Endothelial cell of umbilical vein (primary cell): ENCODE data around the gene GPR89A. TPM values are rescaled to one million over a fixed set of nuclear protein-coding genes. Genes with fewer than 3 reads are reported as not detected.
"Not testable (repeated sequence)": the region's sequence is repeated elsewhere in the genome, so short reads cannot be mapped to it uniquely, and the experiment has no call there.

Experiments
- BruUV-seq: library from RNA; stranded (reverse); fragments of 400-500 nt; replicated peaks from 2 replicates; lab custom pipeline; 2021; lab: Mats Ljungman, UMichigan
- CTCF ChIA-PET: fragments of 300-600, 350-600 bp; sonication (Branson Sonifier 250); formaldehyde crosslinking; loops from one replicate; lab custom pipeline; 2021; ENCODE audit warnings: antibody characterized with exemption, inconsistent platforms; lab: Charles Lee
- POLR2A ChIA-PET: fragments of 300-600, 350-600 bp; sonication (Branson Sonifier 250); formaldehyde crosslinking; loops from one replicate; lab custom pipeline; 2021; ENCODE audit warnings: antibody characterized with exemption, inconsistent platforms; lab: Charles Lee
- DNase-seq: peaks from one replicate; pipeline ENCODE4 v3.0.0-alpha.2; 2011; ENCODE audit warnings: low read depth, low spot score
- FAIRE-seq: peaks from 2 replicates; lab custom pipeline; 2011; peaks lifted over from hg19 to GRCh38; lab: Jason Lieb, UNC
- H2AFZ ChIP-seq: 2 replicates; pipeline ENCODE4 v1.6.0; 2012; ENCODE audit warnings: low read depth, low read length, control low read depth, inconsistent platforms
- H3K27ac ChIP-seq: 2 replicates; pipeline ENCODE4 v1.5.1; 2011; ENCODE audit warnings: low read depth, mild to moderate bottlenecking, control low read depth, low read length, moderate library complexity; ENCODE audit not compliant: insufficient read depth
- H3K27me3 ChIP-seq, 2 experiments: 2 replicates each; pipeline versions ENCODE4 v1.6.0 to v1.6.1; 2011; ENCODE audit warnings: low read length in 2 of 2, mixed read lengths in 1 of 2; ENCODE audit not compliant: control insufficient read depth in 2 of 2, insufficient read depth in 2 of 2
- H3K36me3 ChIP-seq, 2 experiments: 2 replicates in 1 of 2; 3 replicates in 1 of 2; pipeline ENCODE4 v1.5.1; 2011; ENCODE audit warnings: low read length in 2 of 2, mild to moderate bottlenecking in 1 of 2, moderate library complexity in 1 of 2; ENCODE audit not compliant: control insufficient read depth in 2 of 2, insufficient read depth in 2 of 2; ENCODE audit errors: extremely low read depth in 1 of 2
- H3K4me1 ChIP-seq: 3 replicates; pipeline ENCODE4 v1.5.1; 2011; ENCODE audit warnings: mild to moderate bottlenecking, low read length; ENCODE audit not compliant: control insufficient read depth, insufficient read depth; ENCODE audit errors: extremely low read depth
- H3K4me2 ChIP-seq: 2 replicates; pipeline ENCODE4 v1.6.1; 2011; ENCODE audit warnings: low read length, control low read depth, mixed read lengths; ENCODE audit not compliant: insufficient read depth
- H3K4me3 ChIP-seq, 3 experiments: fragments of 200-600 bp in 1 of 3; sonication (generic), shearing (Covaris generic) in 1 of 3; replicated peaks in 1 of 3; 2 replicates each; pipeline ENCODE4 v1.5.1; 2011 to 2016; ENCODE audit warnings: control low read depth in 3 of 3, low read length in 3 of 3, mild to moderate bottlenecking in 2 of 3, inconsistent platforms in 1 of 3, low read depth in 1 of 3, moderate library complexity in 1 of 3; ENCODE audit not compliant: insufficient read depth in 1 of 3
- H3K79me2 ChIP-seq: 2 replicates; pipeline ENCODE4 v1.6.0; 2012; ENCODE audit warnings: low read length, inconsistent platforms; ENCODE audit not compliant: control insufficient read depth, insufficient read depth
- H3K9ac ChIP-seq: replicated peaks from 2 replicates; pipeline ENCODE3; 2011; ENCODE audit warnings: low read length, control low read depth; ENCODE audit not compliant: insufficient read depth; ENCODE audit errors: extremely low read depth
- H3K9me1 ChIP-seq: replicated peaks from 3 replicates; pipeline ENCODE4 v1.6.0; 2011; ENCODE audit warnings: mild to moderate bottlenecking, low read length; ENCODE audit not compliant: control insufficient read depth, insufficient read depth; ENCODE audit errors: extremely low read depth
- H3K9me3 ChIP-seq: replicated peaks from 2 replicates; pipeline ENCODE4 v1.5.1; 2012; ENCODE audit warnings: low read length, inconsistent platforms; ENCODE audit not compliant: control insufficient read depth, insufficient read depth
- H4K20me1 ChIP-seq: replicated peaks from 2 replicates; pipeline ENCODE3; 2011; ENCODE audit warnings: mild to moderate bottlenecking, low read length; ENCODE audit not compliant: control insufficient read depth, insufficient read depth; ENCODE audit errors: extremely low read depth
- dilution Hi-C: fragments of 300-500 bp; cut with MboI; formaldehyde crosslinking; loops from one replicate; pipeline ENCODE4 v1.15.0; 2019; ENCODE audit warnings: low sequenced_read_pairs; ENCODE audit not compliant: extremely low pct_ligation_motif_present
- intact Hi-C: fragments of 100-400 bp; cut with micrococcal nuclease; formaldehyde crosslinking; loops from one replicate; pipeline ENCODE4 v1.10.0; 2022
- polyA plus RNA-seq, 4 experiments: library from polyadenylated mRNA; depleted of rRNA in 3 of 4; stranded (reverse) in 3 of 4; unstranded in 1 of 4; fragments of >200 nt; gene quantifications; 2 replicates each; pipeline versions ENCODE4 v1.2.1 to v1.2.3, GENCODE V29; 2011 to 2012; ENCODE audit warnings: missing spikeins in 1 of 4
- total RNA-seq: library from RNA; stranded (reverse); gene quantifications from 2 replicates; pipeline ENCODE4 v1.2.3, GENCODE V29; 2021

The GPR89A gene
- total and polyA plus RNA-seq, 2 donors (not counting 3 experiments of a cell fraction or from before 2014, with no cell fraction given), result 13.8 to 35.7 TPM

DNA sequence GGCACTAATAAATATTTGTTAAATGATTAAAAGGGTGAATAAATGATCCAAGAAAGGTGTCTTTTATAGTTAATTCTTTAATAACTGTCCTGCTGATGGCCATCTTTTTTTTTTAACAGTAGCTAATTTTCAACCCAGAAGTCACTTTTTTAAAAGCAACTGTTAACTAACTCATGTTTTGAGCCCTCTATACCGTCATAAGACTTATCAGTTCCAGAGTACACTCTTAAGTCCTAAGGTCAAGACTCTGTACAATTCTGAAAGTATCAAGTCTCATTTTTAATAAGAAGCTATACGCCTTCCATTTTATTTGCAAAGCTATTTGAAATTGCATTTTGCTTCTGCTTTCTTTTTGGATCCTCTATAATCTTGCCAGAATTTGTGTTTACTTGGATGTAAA lies 3.0 kb downstream of the GPR89A start:
- H3K9me1 ChIP-seq, H4K20me1 ChIP-seq, H3K4me2 ChIP-seq, CTCF ChIA-PET, H3K4me3 ChIP-seq, H3K9me3 ChIP-seq, H3K79me2 ChIP-seq, H3K27me3 ChIP-seq, dilution Hi-C loops, BruUV-seq, intact Hi-C loops, H3K9ac ChIP-seq, H3K36me3 ChIP-seq, FAIRE-seq, H2AFZ ChIP-seq, DNase-seq, H3K4me1 ChIP-seq, H3K27ac ChIP-seq: not testable (repeated sequence)
- POLR2A ChIA-PET, result interaction anchor here (0.6 kb wide), 1 partner anchor 105 kb away, joined by 6 read pairs; no protein-coding TSS in a partner anchor

DNA sequence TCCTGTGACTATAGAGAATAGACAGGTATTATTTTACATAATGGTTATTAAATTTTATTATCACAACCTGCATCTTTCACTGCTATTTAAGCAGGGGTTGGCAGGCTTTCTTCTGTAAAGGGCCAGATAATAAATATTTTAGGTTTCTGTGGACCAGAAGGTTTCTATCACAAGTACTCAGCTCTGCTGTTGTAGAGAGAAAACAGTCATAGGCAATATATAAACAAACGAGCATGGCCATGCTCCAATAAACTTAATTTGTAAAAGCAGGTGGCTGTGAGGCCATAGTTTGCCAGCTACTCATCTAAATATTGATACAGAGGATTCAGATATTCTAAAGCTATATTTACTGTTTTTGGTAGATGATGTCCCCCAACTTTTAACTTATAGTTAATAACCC lies 12.3 kb downstream of the GPR89A start:
- H3K4me2 ChIP-seq, H3K4me3 ChIP-seq, BruUV-seq, H3K9ac ChIP-seq, FAIRE-seq, H2AFZ ChIP-seq, dilution Hi-C loops, H3K9me3 ChIP-seq, H3K4me1 ChIP-seq, H3K36me3 ChIP-seq, H3K27ac ChIP-seq, H4K20me1 ChIP-seq, H3K27me3 ChIP-seq, H3K79me2 ChIP-seq, DNase-seq, H3K9me1 ChIP-seq, intact Hi-C loops, POLR2A ChIA-PET, CTCF ChIA-PET: not testable (repeated sequence)

DNA sequence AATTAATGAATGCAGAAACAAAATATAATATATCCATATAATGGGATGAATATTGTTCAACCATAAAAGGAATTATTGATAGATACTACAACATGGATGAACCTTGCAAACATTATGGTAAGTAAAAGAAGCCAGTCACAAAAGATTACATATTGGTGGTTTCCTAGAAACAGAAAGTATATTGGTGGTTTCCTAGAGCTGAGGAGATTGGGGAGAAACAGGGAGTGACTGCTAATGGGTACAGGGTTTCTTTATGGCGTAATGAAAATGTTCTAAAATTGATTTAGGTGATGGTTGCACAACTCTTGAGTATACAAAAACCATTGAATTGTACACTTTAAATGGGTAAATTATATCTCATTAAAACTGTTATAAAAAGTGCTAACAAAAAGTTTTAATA lies 14.4 kb downstream of the GPR89A start:
- FAIRE-seq, CTCF ChIA-PET: not testable (repeated sequence)

DNA sequence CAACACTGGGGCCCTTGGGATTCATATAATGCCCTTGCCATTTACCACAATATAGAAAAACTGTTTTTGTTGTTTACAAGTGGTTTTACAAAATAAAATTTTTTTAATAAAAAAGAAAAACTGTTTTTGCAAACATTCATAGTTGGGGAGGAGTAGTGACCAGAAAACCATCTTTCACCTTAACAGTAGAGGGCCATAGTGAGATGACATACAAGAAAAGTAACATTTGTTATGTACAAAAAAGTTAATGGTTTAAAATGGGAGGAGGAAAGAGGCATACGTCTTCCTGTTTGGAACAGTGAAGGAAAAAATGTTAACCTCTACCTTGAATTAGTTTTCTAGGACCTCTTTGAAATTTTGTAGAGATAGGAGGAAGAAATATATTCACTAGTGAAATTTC lies 28.4 kb downstream of the GPR89A start:
- intact Hi-C loops, H4K20me1 ChIP-seq, H3K4me2 ChIP-seq, BruUV-seq, H3K9me1 ChIP-seq, H3K27ac ChIP-seq, POLR2A ChIA-PET, H2AFZ ChIP-seq, CTCF ChIA-PET, FAIRE-seq, H3K27me3 ChIP-seq, dilution Hi-C loops, DNase-seq, H3K36me3 ChIP-seq, H3K9ac ChIP-seq, H3K79me2 ChIP-seq, H3K4me1 ChIP-seq, H3K9me3 ChIP-seq, H3K4me3 ChIP-seq: not testable (repeated sequence)

More for the DNA sequence above, 14.4 kb downstream of the GPR89A start:
- H3K4me2 ChIP-seq, H4K20me1 ChIP-seq, dilution Hi-C loops, BruUV-seq, H2AFZ ChIP-seq, H3K9me3 ChIP-seq, DNase-seq, H3K9ac ChIP-seq, H3K9me1 ChIP-seq, intact Hi-C loops, H3K4me1 ChIP-seq, H3K27ac ChIP-seq, POLR2A ChIA-PET, H3K79me2 ChIP-seq, H3K36me3 ChIP-seq, H3K27me3 ChIP-seq, H3K4me3 ChIP-seq: not testable (repeated sequence)
